ENCODE data around the gene GET3.

Gene GET3

DNA sequence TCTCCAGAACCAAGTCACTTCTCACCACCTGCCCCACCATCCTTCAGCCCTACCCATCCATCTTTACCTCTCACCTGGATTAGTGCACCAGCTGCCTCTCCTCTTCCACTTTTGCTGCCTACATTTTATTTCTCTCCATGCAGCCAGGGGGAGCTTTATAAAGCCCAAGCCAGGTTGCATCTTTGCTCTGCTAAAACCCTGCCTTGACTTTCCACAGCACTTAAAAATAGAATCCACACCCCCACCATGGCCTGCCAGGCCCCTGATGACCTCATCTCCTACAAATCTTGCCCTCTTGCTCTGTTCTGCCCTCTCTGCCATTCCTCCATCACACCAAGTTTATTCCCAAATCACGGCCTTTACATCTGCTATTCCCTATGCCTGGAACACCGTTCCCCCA is 36.3 kb downstream of the GET3 start:
- DNase-seq: no peak
- intact Hi-C loops (cut with DNase I): no loop called here

DNA sequence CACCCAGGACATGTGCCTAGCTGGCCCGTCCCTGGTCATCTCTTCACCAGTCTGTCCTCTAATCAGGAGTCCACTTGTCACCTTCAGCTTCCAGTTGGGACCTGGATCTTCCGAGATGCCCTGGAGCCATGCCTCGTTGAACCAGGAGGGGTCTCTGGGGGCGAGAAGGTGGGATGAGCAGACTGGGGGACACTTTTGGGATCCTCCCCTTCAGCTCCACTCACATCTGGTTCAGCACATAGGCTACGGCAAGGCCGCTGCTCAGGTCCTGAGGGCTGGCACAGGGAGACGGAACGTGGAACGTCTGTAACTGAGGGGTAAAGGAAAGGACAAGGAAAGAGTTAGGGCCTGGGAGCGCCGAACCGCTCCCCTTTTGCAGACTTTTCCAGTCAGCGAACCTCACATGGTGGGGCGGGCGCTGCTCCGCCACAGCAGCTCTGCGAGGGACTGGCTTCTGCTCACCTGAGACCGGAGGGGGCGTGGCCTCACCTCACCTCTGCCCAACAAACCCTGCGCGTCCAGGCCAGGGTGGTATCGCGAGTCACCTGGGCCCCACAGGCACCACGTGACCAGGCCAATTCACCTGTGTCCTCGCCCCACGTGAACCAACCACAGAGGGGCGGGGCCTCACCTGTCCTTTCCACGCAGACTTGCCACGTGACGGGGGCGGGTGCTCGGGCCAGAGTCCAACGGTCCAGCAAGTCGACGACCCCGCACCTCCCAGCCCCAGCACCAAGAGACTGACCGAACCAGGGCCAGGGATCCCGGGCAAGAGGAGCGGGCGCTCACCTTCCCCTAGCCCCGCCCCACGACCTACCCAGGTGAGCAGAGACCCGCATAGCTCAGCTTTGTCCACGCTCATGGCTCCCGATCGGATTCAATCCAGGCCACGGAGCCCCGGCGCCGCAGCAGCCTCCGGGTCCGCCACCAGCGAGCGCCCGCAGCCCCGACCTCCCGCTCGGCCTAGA is 37.6 kb downstream of the GET3 start, which contains the start of gene HOOK2:
Gene HOOK2 (minus strand): TSS at position 965 of the 968 bp plus-strand sequence. CDS start 103 bp downstream, at position 862.
- intact Hi-C loops (cut with DNase I): no loop called here
- peak in 33 of 42 donors; percentile 25 to 79 (median 60) for DNase-seq

DNA sequence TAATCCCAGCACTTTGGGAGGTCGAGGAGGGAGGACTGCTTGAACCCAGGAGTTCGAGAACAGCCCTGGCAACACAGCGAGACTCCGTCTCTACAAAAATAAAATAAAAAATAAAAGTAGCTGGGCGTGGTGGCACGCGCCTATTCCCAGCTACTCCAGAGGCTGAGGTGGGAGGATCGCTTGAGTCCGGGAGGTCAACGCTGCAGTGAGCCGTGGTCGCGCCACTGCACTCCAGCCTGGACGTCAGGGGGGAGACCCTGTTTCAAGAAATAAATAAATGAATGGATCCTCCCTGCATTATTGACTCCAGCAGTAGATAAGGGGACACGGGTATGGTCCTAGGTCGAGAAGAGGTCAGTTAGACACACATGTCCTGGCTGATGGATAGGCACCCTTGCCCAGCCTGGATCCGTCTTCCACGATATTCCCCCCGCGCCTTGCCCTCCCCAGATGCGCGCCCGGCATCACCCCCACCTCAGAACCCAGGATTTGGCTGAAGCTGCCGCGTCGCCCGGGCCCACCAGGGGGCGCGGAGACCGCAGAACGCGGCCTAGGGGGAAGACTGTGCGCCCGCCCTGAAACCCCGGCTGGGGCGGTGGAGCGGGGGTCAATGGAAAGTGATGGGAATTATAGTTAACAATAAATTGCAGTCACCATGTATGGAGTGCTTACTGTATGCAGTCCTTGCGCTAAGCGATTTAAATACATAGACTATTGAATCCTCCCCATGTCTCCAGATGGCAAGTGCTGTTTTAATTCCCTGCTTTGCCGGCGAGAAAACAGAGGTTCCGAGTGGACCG is 40.1 kb downstream of the GET3 start:
- peak; percentile 58 to 93 (median 86) for DNase-seq
- intact Hi-C loops (cut with DNase I): loop anchor here (2.0 kb wide), 1 partner anchor 19 kb away; no protein-coding TSS in a partner anchor

GRCh38 chr19:12778017-12778904 is 41.0 kb downstream of the GET3 start:
- DNase-seq: peak in 38 of 42 donors; percentile 40 to 79 (median 62)
- intact Hi-C loops (cut with DNase I): no loop called here

DNA sequence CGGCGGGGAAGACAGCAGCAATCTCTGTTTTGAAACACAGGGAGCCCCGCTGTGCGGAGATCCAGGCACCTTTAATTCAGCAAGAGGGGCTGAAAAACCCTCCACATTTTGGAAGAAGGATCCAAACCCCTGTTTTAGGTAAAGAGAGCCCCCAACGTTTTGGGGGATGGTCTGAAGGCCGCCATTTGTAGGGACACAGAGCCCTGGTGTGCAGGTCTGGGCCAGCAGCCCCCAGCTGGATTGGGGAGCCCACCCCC is 41.5 kb downstream of the GET3 start:
- DNase-seq: no peak
- intact Hi-C loops (cut with DNase I): no loop called here

- intact Hi-C loops (cut with DNase I): no loop called here
- DNase-seq: peak in 9 of 42 donors; percentile 9 to 69 (median 41)
Measured at GRCh38 chr19:12779162-12779993, 42.1 kb downstream of the GET3 start.

DNA sequence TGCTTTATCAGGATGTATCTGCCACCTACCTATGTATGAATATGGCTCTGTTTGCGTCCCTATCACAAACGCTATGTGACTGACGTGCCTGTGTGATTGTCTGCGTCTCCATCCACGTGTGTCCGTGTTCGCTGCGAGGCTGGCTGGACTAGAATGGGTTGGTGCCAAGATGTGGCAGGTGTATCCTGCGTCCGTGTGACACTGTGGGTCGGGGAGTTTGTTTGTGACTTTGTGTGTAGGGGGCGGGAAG is 44.8 kb downstream of the GET3 start:
- intact Hi-C loops (cut with DNase I): no loop called here
- DNase-seq: no peak

GRCh38 chr19:12782424-12783290 is 45.4 kb downstream of the GET3 start:
- intact Hi-C loops (cut with DNase I): no loop called here
- DNase-seq: peak; percentile 77 to 99 (median 95)

GRCh38 chr19:12783291-12783848 is 46.1 kb downstream of the GET3 start:
- intact Hi-C loops (cut with DNase I): no loop called here
- no peak for DNase-seq

DNA sequence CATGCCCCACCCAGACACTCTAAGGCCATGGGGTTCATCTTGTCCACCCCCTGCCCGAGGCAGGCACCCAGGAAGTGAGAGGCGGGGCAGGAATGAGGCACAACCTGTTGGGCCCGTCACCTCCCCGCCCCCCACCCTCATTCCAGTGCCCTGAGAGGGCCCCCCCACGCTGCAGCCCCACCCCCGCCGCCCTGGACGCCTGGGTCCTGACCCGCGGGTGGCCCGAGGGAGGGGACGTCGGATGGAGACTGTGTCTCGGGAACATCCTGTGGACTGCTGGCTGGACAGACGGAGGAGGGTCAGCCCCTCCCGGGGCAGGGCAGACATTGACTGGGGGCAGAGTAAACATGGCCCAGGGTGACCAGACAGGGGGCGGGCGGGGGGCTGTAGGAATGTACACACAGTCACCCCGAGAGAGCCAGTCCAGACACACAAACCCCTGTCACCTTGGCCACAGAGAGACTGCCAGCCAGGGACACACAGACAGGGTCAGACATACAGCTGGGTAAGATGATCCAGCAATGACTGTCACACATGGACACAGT is 46.6 kb downstream of the GET3 start:
- intact Hi-C loops (cut with DNase I): no loop called here
- DNase-seq: peak in 1 of 42 donors; percentile 23

DNA sequence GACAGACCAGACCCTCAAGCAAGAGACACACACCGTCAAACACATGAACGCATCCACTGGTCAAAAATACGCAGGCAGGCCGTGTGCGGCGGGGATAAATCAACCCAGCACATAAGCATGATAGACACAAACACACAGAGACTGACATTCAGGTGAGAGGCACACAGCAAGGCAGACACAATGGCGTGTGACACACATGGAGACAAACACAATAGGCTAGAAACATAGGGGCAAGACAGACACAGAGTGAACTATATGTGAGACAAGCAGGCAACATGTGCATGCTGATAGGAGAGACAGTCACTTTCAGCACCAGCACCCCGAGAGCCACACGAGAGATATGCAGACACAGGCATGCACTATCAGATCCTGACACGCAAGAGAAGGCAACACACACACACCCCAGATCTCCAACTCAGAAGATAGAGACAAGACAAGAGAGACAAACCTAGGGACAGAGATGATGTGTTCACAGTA is 47.1 kb downstream of the GET3 start:
- no peak for DNase-seq
- intact Hi-C loops (cut with DNase I): no loop called here

DNA sequence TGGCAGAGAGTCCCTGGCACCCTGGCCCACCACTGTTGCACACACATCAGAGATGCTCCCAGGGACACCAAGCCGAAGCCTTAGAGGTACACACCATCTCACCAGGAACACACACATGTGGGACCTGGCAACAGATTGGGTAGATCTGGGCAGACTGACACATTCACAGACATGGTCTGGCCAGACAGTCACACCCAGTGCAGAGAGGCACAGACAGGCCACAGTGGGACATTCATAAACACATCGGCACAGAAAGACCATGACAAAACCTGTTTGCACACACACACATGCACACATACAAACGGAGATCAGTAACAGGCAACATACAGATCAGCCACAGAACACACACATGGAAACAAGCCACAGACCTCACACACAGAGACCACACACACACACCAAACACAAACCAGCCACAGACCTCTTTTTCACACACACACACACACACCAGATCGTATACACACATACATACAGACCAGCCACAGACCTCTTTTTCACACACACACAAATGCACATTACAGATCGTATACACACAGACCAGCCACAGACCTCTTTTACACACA is 47.7 kb downstream of the GET3 start:
- no peak for DNase-seq
- intact Hi-C loops (cut with DNase I): no loop called here

- intact Hi-C loops (cut with DNase I): no loop called here
- DNase-seq: peak in 9 of 42 donors; percentile 27 to 54 (median 44)
Measured at GRCh38 chr19:12785431-12786031, 48.2 kb downstream of the GET3 start.

GRCh38 chr19:12786141-12786870 is 49.0 kb downstream of the GET3 start:
- peak in 37 of 42 donors; percentile 27 to 79 (median 54) for DNase-seq
- intact Hi-C loops (cut with DNase I): no loop called here

DNA sequence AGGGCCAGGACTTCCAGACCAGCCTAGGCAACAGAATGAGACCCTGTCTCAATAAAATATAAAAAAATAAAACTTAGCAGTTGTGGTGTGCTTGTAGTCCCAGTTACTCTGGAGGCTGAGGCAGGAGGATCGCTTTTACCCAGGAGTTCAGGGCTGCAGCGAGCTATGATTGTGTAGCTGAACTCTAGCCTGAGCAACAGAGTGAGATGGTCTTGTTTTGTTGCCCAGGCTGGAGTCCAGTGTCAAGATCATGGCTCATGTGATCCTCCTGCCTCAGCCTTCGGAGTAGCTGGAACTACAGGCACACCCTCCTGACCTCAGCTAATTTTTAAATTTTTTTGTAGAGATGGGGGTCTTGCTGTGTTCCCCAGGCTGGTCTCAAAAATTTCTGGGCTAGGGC is 49.7 kb downstream of the GET3 start:
- intact Hi-C loops (cut with DNase I): no loop called here
- no peak for DNase-seq
